Fibroblast of villous mesenchyme (primary cell): Measurements from ENCODE around the gene LGR6. TPM values are rescaled to one million over a fixed set of nuclear protein-coding genes. Genes with fewer than 3 reads are reported as not detected.

Experiments
- DNase-seq: peaks from one replicate; pipeline ENCODE4 v3.0.0-alpha.2; 2010; ENCODE audit warnings: low read depth
- H3K4me3 ChIP-seq: 2 replicates; pipeline ENCODE4 v1.5.1; 2011; ENCODE audit warnings: low read depth, mild to moderate bottlenecking, low read length
- total RNA-seq: library from RNA; depleted of rRNA; stranded (reverse); fragments of >200 nt; gene quantifications from 2 replicates; pipeline ENCODE4 v1.2.3, GENCODE V29; 2012
- TF ChIP-seq, protein P1 (sequence below): IDR thresholded peaks from 2 replicates; pipeline ENCODE4 v1.5.1; 2012; ENCODE audit warnings: low read depth, mild to moderate bottlenecking, low read length; ENCODE audit not compliant: insufficient read depth

LGR6 gene
- total RNA-seq, 1 donor = not detected

DNA sequence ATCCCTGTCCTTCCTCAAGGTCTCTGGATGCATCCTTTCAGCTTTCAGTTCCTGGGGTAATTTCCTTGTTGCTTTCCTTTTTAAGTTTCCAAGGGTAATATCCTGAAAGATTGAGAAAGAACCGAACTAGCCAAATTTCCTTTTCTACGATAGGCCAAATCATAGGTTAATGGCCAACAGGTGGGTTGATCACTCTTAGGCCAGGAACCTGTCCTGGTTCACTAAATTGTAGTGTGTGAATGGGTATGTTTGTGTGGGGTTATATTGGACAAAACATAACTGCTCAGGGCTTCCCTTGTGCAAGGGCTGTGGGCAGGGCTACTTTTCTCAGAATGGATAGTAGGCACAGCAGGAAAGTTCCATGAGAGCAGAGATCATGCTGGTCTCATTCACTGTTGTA, 131.0 kb downstream of the LGR6 start:
- H3K4me3 ChIP-seq = no peak overlapping the region
- TF ChIP-seq, protein P1, sequence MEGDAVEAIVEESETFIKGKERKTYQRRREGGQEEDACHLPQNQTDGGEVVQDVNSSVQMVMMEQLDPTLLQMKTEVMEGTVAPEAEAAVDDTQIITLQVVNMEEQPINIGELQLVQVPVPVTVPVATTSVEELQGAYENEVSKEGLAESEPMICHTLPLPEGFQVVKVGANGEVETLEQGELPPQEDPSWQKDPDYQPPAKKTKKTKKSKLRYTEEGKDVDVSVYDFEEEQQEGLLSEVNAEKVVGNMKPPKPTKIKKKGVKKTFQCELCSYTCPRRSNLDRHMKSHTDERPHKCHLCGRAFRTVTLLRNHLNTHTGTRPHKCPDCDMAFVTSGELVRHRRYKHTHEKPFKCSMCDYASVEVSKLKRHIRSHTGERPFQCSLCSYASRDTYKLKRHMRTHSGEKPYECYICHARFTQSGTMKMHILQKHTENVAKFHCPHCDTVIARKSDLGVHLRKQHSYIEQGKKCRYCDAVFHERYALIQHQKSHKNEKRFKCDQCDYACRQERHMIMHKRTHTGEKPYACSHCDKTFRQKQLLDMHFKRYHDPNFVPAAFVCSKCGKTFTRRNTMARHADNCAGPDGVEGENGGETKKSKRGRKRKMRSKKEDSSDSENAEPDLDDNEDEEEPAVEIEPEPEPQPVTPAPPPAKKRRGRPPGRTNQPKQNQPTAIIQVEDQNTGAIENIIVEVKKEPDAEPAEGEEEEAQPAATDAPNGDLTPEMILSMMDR = no peak
- DNase-seq = no peak

DNA sequence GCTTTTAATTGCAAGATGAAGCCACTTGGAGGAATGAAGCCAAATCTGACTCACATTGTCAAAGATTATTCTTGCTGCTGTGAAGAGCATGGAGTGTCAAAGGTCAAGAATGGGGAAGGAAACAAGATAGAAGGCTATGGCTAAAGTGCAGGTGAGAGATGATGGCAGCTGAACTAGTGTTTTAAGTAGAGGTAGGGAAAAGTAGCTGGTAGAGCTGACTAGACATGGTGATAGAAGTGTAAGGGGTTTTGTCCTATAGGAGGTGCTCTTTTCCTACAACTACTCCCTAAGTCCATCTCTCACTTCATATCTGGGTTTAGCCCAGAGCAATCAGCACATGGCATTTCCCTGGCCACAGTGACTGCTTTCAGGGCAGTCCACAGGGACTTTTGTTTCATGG, 136.3 kb downstream of the LGR6 start:
- TF ChIP-seq, protein P1 = no peak

DNA sequence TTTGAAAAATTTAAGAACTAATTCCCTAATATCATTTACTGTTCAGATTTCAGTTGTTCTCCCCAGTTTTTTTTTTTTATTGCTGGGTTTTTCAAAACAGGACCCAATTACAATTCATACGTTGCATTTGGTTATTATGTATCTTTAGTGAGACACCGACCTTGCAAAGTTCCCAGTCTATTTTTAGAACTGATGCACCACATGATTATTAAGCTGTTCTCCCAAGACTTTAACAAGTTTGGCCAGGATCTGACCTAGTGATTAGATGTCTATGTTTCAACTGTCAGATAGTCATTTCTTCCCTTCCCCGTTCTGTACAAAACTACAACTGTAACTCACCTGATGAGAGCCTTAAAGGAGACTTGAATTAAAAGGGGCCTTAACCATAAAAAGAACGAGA, 140.3 kb downstream of the LGR6 start:
- no peak overlapping the region for H3K4me3 ChIP-seq
- TF ChIP-seq, protein P1 = no peak
- DNase-seq = no peak

More for the DNA sequence above, 136.3 kb downstream of the LGR6 start:
- no peak for DNase-seq
- no peak overlapping the region for H3K4me3 ChIP-seq

- H3K4me3 ChIP-seq = no peak overlapping the region
- TF ChIP-seq, protein P1 = peak; percentile 75
- DNase-seq = peak; percentile 47
Measured at GRCh38 chr1:202343652-202344349, 150.2 kb downstream of the LGR6 start.

GRCh38 chr1:202348005-202348508, 154.5 kb downstream of the LGR6 start:
- TF ChIP-seq, protein P1 = no peak
- no peak for DNase-seq
- no peak overlapping the region for H3K4me3 ChIP-seq

DNA sequence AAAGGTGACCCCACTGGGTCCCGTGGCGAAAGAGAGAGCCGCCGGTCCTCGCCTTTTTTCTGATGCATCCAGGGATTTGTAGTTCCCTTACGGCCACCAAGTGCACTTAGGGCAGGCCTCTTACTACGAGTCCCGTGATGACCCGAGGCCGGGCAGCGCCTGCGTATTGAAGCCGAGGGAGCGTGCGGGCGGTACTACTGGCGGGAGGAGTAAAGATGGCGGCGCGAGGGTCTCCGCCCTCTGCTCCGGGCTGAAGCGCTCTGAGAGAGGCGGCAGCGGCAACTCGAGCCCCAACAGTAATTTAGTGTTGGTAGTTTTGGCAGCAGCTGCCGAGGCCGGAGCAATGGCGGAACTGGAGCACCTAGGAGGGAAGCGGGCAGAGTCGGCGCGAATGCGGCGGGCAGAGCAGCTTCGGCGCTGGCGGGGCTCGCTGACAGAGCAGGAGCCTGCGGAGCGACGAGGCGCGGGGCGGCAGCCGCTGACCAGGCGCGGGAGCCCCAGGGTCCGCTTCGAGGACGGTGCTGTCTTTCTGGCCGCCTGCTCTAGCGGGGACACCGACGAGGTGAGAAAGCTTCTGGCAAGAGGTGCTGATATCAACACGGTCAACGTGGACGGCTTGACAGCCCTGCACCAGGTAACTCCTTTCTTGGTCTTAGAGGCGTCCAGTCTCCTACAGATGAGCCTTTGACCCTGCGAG, 155.1 kb downstream of the LGR6 start, which contains the start of gene PPP1R12B:
TSS of gene PPP1R12B (plus strand) at position 191 of the 697 bp plus-strand sequence. CDS start at position 344, 153 bp downstream.
- peak; percentile 99 for DNase-seq
- TF ChIP-seq, protein P1 = no peak
- H3K4me3 ChIP-seq = peak within 1 kb of the TSS; percentile 96
